Natural killer cell (primary cell): Measurements from ENCODE around the gene SPATA12. TPM values are rescaled to one million over a fixed set of nuclear protein-coding genes. Genes with fewer than 3 reads are reported as not detected.

Source experiments
- ATAC-seq, 3 donors: fragments of 150-1000 bp in 2 of 3; fragments of 200-7000 bp in 1 of 3; cut with Tn5 transposase; 1 replicate in 1 of 3; 2 replicates in 2 of 3; pipeline ENCODE4 v1.10.0; 2021; ENCODE audit warnings: mild to moderate bottlenecking in 2 of 3, moderate library complexity in 2 of 3
- DNase-seq, 2 donors: peaks; one replicate each; pipeline versions ENCODE4 v3.0.0 to v3.0.0-alpha.2; 2013 to 2021; ENCODE audit warnings: mixed read lengths in 1 of 2
- H3K27ac ChIP-seq: one replicate; pipeline ENCODE4 v1.5.1; 2013; ENCODE audit warnings: mild to moderate bottlenecking, low read length
- H3K27me3 ChIP-seq: one replicate; pipeline ENCODE4 v1.6.1; 2013; ENCODE audit warnings: low read length; ENCODE audit not compliant: control insufficient read depth, insufficient read depth
- H3K36me3 ChIP-seq: one replicate; pipeline ENCODE4 v1.6.1; 2013; ENCODE audit warnings: low read length; ENCODE audit not compliant: control insufficient read depth, insufficient read depth
- H3K4me1 ChIP-seq: one replicate; pipeline ENCODE4 v1.6.1; 2013; ENCODE audit warnings: low read length; ENCODE audit not compliant: control insufficient read depth, insufficient read depth
- H3K4me3 ChIP-seq: one replicate; pipeline ENCODE4 v1.5.1; 2013; ENCODE audit warnings: low read length
- H3K9me3 ChIP-seq: one replicate; pipeline ENCODE4 v1.6.1; 2013; ENCODE audit warnings: low read length; ENCODE audit not compliant: control insufficient read depth, insufficient read depth
- H3K27ac Mint-ChIP-seq, 2 donors: one replicate each; pipeline ENCODE4 v1.8.0; 2022; ENCODE audit warnings: mild to moderate bottlenecking in 2 of 2, mixed read lengths in 2 of 2, moderate library complexity in 1 of 2
- H3K27me3 Mint-ChIP-seq, 2 donors: one replicate each; pipeline ENCODE4 v1.8.0; 2022; ENCODE audit warnings: low read depth in 2 of 2, mixed read lengths in 2 of 2
- H3K36me3 Mint-ChIP-seq: one replicate; pipeline ENCODE4 v1.8.0; 2022; ENCODE audit warnings: mixed read lengths
- H3K4me1 Mint-ChIP-seq, 2 donors: one replicate each; pipeline ENCODE4 v1.8.0; 2022; ENCODE audit warnings: mixed read lengths in 2 of 2
- H3K4me3 Mint-ChIP-seq: one replicate; pipeline ENCODE4 v1.8.0; 2022; ENCODE audit warnings: mild to moderate bottlenecking, moderate library complexity, mixed read lengths
- H3K9me3 Mint-ChIP-seq, 2 donors: one replicate each; pipeline ENCODE4 v1.8.0; 2022; ENCODE audit warnings: mixed read lengths in 2 of 2
- WGBS: methylation state at CpG from one replicate; pipeline ENCODE4 v1.1.7; 2013; ENCODE audit warnings: missing lambda C conversion rate; ENCODE audit not compliant: insufficient coverage; 5-methylcytosine and 5-hydroxymethylcytosine counted together
- intact Hi-C: fragments of 100-400 bp; cut with micrococcal nuclease; formaldehyde crosslinking; loops from one replicate; pipeline ENCODE4 v1.14.2; 2022
- total RNA-seq, 4 donors: library from RNA; stranded (reverse); fragments of 120-200 nt in 1 of 4; gene quantifications; one replicate each; pipeline versions ENCODE4 v1.2.3 to v1.2.4, GENCODE V29; 2013 to 2022
- TF ChIP-seq, protein P1 (sequence below): fragments of 200-600 bp; IDR thresholded peaks from one replicate; pipeline ENCODE4 v1.8.0; 2022; ENCODE audit warnings: antibody characterized with exemption

The SPATA12 gene
- total RNA-seq, 3 donors from 2014 or later (not counting 1 experiment from before 2014, with no cell fraction given): not detected

DNA sequence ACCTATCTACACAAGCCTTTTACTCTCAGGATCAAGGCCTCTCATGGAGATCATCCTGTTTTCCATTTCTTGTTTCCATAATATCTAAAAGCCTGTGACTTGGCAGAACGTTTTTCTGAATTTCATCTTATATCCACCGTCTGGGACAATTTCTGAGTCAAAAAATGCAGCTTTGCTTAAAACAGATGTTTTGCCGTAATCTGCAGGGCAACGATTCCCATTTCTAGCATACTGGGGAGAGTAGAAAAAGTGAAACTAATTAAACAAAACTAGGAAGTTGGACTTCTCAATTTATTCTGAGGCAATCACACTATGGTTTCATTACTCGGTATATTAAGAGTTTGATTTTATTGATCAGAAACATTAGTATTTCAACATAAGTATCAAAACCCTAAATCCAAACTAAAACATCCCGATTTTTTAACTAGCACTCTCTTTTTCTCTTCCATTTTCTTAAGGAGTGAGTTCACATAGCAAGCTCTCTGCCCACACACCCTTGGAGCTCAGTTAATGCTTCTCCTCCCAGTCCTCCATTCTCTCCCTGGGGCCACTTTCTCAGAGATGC lies 33.6 kb downstream of the SPATA12 start:
- Histone ChIP-seq H3K27ac (no peak overlapping the region), H3K4me3 (no peak overlapping the region), H3K36me3 (no peaks in the 10 kb centered on the region), H3K4me1 (no peaks in the 10 kb centered on the region), H3K9me3 (no peaks in the 10 kb centered on the region), H3K27me3 (no peaks in the 10 kb centered on the region)
- Mint-ChIP-seq H3K27ac (no peak overlapping the region), H3K4me1 (no peaks in the 10 kb centered on the region), H3K27me3 (peaks cover 0 to 11% of the 10 kb centered on the region in 2 donors), H3K9me3 (no peaks in the 10 kb centered on the region), H3K4me3 (no peak overlapping the region), H3K36me3 (no peaks in the 10 kb centered on the region)
- TF ChIP-seq, protein P1, sequence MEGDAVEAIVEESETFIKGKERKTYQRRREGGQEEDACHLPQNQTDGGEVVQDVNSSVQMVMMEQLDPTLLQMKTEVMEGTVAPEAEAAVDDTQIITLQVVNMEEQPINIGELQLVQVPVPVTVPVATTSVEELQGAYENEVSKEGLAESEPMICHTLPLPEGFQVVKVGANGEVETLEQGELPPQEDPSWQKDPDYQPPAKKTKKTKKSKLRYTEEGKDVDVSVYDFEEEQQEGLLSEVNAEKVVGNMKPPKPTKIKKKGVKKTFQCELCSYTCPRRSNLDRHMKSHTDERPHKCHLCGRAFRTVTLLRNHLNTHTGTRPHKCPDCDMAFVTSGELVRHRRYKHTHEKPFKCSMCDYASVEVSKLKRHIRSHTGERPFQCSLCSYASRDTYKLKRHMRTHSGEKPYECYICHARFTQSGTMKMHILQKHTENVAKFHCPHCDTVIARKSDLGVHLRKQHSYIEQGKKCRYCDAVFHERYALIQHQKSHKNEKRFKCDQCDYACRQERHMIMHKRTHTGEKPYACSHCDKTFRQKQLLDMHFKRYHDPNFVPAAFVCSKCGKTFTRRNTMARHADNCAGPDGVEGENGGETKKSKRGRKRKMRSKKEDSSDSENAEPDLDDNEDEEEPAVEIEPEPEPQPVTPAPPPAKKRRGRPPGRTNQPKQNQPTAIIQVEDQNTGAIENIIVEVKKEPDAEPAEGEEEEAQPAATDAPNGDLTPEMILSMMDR: no peak
- ATAC-seq (no peak), DNase-seq (no peak)
- intact Hi-C loops: no loop called here
- 62% methylated on average over 5 of the region's 6 CpGs for WGBS

DNA sequence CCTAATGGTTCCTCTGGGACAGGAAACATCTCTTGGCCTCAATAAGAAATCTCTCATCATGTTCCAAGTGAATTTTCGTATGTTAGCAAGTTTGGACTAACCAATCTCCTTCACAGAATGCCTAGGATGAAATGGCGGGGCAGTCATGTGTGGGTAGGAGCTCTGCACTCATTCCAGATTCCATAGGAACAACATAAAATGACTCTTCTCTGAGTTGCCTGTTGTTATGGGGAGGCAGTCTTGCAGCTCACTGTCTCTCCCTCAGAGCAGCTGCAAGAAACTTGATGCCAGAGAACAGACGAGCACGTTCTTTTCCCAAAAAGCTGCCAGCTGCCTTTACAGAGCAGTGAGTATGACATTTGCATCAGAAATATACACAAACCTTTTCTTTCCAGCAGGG lies 34.1 kb downstream of the SPATA12 start:
- intact Hi-C loops: no loop called here
- 78% methylated on average over 3 of the region's 4 CpGs for WGBS
- Histone ChIP-seq H3K4me3 (no peak overlapping the region), H3K27ac (no peak overlapping the region), H3K4me1 (no peaks in the 10 kb centered on the region), H3K27me3 (no peaks in the 10 kb centered on the region), H3K36me3 (no peaks in the 10 kb centered on the region), H3K9me3 (no peaks in the 10 kb centered on the region)
- ATAC-seq (no peak), DNase-seq (no peak)
- Mint-ChIP-seq H3K9me3 (no peaks in the 10 kb centered on the region), H3K4me3 (no peak overlapping the region), H3K27me3 (peaks cover 0 to 11% of the 10 kb centered on the region in 2 donors), H3K4me1 (no peaks in the 10 kb centered on the region), H3K36me3 (no peaks in the 10 kb centered on the region), H3K27ac (no peak overlapping the region)
- TF ChIP-seq, protein P1: no peak

DNA sequence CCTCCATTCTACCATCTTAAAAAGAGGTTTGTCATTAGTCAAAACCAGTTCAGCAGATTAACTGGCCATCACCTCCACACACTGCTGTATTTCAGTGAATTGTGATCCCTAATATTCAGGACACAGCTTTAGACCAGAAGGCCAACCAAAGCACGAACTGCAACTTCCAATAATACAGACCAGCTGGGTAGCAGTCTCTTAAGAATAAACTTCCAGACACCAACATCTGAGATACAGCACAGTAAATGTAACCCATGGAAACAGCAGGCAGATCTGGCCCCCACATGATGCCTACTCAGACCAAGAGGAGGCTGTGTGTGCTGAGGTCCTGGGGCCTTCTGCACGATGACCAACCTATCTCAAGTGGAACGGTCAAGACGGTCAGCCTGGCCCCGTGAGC lies 34.9 kb downstream of the SPATA12 start:
- H3K4me1 Mint-ChIP-seq: no peaks in the 10 kb centered on the region
- no peak overlapping the region for H3K27ac ChIP-seq
- H3K27me3 ChIP-seq: no peaks in the 10 kb centered on the region
- intact Hi-C loops: no loop called here
- ATAC-seq: no peak
- TF ChIP-seq, protein P1: no peak
- 74% methylated on average over 5 of the region's 5 CpGs for WGBS
- peaks cover 0 to 11% of the 10 kb centered on the region in 2 donors for H3K27me3 Mint-ChIP-seq
- no peaks in the 10 kb centered on the region for H3K9me3 ChIP-seq
- no peak for DNase-seq
- H3K4me3 ChIP-seq: no peak overlapping the region
- no peaks in the 10 kb centered on the region for H3K36me3 Mint-ChIP-seq
- H3K4me1 ChIP-seq: no peaks in the 10 kb centered on the region
- H3K9me3 Mint-ChIP-seq: no peaks in the 10 kb centered on the region
- H3K36me3 ChIP-seq: no peaks in the 10 kb centered on the region
- H3K27ac Mint-ChIP-seq: no peak overlapping the region
- no peak overlapping the region for H3K4me3 Mint-ChIP-seq

DNA sequence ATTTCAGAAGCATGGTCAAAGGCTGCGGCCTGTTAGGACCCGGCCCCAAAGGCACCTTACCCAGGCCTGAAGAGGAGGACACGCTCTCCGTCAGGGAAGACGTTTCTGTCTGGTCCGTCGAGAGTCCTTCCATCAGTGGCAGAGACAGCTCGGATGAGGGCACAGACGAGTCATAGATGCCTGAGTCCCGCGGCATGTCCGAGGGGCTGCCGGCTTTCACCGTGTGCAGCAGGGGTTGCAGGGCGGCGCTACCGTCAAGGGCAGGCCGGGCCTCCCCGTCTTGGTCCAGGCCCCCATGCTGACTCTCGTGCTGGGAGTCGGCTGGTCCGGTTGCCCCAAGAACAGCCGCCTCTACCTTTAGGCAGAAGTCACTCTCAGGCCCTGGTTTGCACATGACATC lies 37.1 kb downstream of the SPATA12 start:
- intact Hi-C loops: no loop called here
- no peak overlapping the region for H3K4me3 Mint-ChIP-seq

More for the DNA sequence above, 37.1 kb downstream of the SPATA12 start:
- no peaks in the 10 kb centered on the region for H3K27me3 ChIP-seq
- TF ChIP-seq, protein P1: no peak
- Mint-ChIP-seq H3K9me3 (no peaks in the 10 kb centered on the region), H3K36me3 (no peaks in the 10 kb centered on the region), H3K27me3 (peaks cover 4 to 11% of the 10 kb centered on the region in 2 donors), H3K4me1 (no peaks in the 10 kb centered on the region), H3K27ac (no peak overlapping the region)
- no peaks in the 10 kb centered on the region for H3K4me1 ChIP-seq
- H3K9me3 ChIP-seq: no peaks in the 10 kb centered on the region
- H3K27ac ChIP-seq: no peak overlapping the region
- WGBS: 93% methylated on average over 23 of the region's 23 CpGs
- ATAC-seq (no peak), DNase-seq (no peak)
- H3K36me3 ChIP-seq: no peaks in the 10 kb centered on the region
- H3K4me3 ChIP-seq: no peak overlapping the region
